GM19467 (cell line): ENCODE measurements around the gene CDC14B.

Experiments
- ATAC-seq: cut with Tn5 transposase; IDR thresholded peaks from one replicate; pipeline ENCODE4 v1.9.1; 2021; ENCODE audit warnings: mild to moderate bottlenecking, moderate library complexity; ENCODE audit not compliant: unreplicated experiment

CDC14B gene

DNA sequence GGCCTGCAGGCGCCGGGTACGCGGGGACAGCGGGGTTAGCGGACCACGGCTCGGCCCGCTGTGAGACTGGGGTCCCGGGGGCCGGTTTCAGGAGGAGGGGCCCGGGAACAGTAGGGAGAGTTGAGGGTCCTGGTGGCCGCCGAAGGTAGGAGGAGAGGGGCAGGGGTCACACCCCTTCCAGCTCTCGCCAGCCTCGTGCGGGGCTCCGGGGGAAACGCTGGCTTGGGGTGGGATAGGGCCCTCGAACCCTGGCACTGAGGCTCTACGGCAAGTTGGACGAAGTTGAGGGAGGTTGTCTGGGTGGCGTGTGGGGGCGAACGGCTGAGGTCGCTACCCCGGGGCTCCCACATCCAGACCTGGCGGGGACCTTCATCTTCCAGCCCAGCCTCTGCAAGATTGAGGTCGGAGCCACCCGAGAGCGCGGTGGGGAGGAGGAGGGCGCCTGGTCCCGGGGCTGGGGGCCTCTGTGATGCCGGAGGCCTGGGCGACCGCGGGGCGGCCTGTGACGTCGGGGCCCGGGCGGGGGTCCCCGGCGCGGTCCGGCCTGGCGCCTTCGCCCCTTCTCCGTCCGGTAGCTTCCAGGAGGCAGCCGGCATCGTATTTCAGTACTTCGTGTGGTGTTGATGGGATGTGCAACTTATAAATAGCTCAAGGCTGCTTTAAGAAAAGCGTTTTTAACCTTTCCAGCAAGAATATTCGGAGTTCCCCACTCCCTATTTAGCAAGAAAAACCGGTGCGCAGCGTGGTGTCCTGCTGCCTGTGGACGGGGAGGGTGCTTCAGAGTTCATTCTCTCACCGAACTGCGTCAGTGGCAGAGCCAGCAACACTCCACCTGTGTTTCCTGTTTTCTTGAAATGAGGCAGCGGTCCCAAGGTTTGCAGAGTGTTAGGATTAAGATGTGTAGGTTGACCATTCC is 168.8 kb downstream of the CDC14B start:
- no peak for ATAC-seq
